CD4-positive, alpha-beta T cell treated with Interleukin-15 for 4 hours (primary cell): ENCODE measurements around the gene EFS.
"Not testable (repeated sequence)": the region's sequence is repeated elsewhere in the genome, so short reads cannot be mapped to it uniquely, and the experiment has no call there.

ENCODE experiments used
- DNase-seq: peaks from one replicate; pipeline ENCODE4 v3.0.0-alpha.2; 2020; ENCODE audit warnings: low spot score

EFS gene

DNA sequence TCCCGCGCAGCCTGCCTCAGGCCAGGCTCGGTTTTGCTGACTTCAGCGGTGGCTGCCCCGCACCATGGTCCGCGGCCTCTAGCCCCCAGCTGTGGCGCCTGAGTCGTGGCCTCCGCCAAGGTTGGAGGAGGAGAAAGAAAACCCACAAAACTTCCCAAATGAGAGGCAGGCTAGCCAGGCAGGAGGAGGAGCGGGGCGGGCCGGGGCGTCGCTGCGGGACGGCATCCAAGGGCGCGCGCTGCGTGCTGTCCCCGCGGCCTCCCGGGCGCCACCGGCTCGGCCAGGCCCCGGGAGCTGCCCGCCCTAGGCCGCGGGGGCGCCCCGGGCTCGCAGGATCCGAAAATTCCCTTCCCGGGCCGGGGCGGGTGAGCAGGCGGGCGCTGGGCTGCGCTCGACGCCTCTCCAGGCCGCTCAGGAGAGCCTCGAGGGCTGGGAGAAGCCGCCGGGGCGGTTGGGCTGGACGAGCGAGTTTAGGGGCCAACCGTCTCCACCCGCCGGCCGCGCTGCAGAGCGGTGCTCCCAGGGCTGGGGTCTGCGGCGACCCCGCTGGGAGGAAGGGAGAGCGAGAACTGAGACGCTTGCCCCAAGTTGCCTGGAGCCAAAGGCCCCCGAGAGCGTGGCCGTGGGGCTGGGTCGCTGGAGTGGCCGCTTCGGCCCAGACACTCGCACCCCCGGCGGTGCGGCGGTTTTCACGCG is at the start of gene EFS:
TSS of gene EFS (minus strand) at position 137 of the 696 bp plus-strand sequence. CDS start 147 bp downstream, outside the sequence.
- no peak for DNase-seq

DNA sequence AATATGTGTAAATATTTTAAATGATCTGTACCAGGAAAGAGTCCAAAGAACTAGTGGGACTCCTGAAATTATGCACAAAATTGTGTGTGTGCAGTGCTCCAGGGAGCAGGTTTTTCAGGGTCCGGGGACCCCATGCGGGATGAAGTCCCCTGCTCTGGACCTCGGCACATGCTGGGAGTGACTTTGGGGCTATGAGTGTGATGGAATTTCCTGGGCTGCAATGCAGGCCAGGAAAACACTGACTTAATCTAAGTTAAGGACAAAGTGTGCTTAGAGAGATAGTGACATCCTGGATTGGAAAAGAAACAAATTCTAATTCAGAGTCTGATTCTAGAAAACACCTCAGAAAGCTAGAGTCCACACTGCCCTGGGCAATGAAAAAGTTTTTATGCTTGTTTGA is 49.3 kb upstream of the EFS start:
- no peak for DNase-seq

DNA sequence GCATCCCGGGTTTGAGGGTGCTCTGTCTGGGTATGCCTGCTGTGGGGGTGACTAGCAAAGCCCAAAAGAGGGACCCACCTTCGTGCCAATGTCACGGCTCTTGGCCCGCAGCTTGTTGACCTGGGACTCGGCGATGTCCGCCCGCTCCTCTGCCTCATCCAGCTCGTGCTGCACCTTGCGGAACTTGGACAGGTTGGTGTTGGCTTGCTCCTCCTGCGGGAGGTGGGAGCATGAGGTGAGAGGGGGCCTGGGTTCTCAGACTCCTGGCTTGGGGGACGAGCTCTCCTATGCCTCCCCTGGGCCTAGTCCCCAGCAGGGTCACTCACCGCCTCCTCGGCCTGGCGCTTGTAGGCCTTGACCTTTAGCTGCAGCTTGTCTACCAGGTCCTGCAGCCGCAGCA is 48.7 kb upstream of the EFS start:
- DNase-seq, result no peak

- no peak for DNase-seq
Measured at GRCh38 chr14:23411563-23412525, 46.9 kb upstream of the EFS start.

DNA sequence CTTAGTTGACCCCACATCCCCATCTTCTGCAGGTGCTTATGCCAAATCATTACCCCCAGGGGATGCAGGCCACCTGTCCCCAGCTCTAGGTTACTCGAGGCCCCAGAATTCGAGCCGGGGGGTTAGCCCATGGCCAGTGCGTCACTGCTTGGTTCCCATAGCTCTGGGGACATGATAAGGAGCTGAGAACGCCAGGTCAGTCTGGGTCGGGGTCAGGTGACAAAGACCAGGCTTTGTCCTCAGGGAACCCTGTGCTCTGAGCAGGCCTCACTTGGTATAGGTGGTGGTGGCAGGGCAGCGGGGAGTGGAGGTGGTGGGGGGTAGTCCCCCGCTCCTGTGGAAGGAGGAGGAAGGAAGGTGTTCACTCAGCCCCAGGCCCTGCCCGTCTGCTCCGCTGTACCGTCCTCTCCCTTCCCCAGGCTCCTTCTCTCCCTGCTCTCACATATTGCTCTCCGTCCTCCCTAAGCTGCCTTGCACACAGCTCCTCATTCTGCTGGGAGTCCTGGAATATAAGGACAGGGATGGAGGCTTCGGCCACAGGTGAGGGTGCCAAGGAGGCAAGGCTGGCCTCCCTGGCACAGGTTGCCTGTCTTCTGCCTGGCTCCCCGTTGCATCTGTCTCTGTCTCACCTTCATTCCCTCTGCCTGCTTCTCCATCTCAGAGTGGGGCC is 45.1 kb upstream of the EFS start:
- no peak for DNase-seq

GRCh38 chr14:23409475-23409874 is 44.5 kb upstream of the EFS start:
- no peak for DNase-seq

DNA sequence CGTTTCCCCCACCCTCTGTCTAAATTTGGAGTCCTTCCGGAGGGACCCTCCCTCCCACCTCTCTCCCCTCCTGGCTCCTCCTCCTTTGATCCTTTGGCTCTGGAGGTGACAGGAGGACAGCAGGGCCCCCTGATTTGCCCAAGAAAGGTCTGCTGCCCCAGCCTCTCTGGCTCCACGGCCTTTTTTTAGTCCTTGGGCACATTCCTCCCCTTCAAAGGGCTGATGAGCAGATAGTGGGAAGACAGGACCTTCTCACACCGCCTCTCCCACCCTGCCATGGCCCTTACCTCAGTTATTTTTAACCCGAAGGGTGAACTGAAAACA is 43.3 kb upstream of the EFS start:
- no peak for DNase-seq

- DNase-seq, result no peak
Measured at GRCh38 chr14:23407516-23408306, 42.7 kb upstream of the EFS start, which contains the start of gene MYH6. Gene MYH6 (minus strand): TSS chr14:23408273. CDS start chr14:23407223, 1,050 bp downstream.

- DNase-seq, result no peak
Measured at GRCh38 chr14:23406725-23407355, 41.9 kb upstream of the EFS start.

GRCh38 chr14:23406244-23406643 is 41.3 kb upstream of the EFS start:
- no peak for DNase-seq

- no peak for DNase-seq
Measured at GRCh38 chr14:23405516-23406025, 40.6 kb upstream of the EFS start.

DNA sequence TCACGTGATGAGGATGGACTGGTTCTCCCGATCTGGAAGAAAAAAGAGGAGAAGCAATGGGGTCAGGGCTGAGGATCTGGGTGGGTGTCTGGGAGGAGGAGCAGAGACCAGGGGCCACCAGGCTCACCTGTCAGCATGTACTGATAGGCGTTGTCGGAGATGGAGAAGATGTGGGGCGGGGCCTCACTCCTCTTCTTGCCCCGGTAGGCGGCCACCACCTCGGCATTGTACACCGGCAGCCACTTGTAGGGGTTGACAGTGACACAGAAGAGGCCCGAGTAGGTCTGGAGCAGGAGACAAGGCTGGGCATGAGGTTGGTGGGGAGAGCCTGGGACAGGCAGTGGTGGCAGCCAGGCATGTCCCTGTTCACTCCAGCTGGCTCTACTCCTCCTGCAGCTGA is 40.1 kb upstream of the EFS start:
- no peak for DNase-seq

GRCh38 chr14:23404331-23404900 is 39.4 kb upstream of the EFS start:
- DNase-seq, result no peak

DNA sequence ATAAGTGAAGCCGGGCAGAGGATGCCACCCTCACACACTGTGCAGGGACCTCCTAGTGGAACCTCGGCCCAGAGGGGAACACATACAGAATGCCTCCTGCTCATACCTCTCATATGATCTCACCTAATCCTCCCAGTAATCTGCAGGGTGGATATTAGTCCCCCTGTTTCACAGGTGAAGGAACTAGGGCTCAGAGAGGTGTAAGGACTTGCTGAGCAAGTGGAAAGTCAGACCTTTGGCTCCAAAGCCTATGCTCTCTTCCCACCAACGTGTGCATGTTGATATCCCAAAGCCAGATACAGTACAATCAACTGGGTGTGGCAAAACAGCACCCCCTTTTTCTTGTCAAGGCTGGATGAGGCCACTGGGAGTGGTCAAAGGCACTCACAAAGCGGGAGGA is 38.9 kb upstream of the EFS start:
- DNase-seq, result no peak

- DNase-seq, result no peak
Measured at GRCh38 chr14:23403139-23403438, 38.1 kb upstream of the EFS start.

DNA sequence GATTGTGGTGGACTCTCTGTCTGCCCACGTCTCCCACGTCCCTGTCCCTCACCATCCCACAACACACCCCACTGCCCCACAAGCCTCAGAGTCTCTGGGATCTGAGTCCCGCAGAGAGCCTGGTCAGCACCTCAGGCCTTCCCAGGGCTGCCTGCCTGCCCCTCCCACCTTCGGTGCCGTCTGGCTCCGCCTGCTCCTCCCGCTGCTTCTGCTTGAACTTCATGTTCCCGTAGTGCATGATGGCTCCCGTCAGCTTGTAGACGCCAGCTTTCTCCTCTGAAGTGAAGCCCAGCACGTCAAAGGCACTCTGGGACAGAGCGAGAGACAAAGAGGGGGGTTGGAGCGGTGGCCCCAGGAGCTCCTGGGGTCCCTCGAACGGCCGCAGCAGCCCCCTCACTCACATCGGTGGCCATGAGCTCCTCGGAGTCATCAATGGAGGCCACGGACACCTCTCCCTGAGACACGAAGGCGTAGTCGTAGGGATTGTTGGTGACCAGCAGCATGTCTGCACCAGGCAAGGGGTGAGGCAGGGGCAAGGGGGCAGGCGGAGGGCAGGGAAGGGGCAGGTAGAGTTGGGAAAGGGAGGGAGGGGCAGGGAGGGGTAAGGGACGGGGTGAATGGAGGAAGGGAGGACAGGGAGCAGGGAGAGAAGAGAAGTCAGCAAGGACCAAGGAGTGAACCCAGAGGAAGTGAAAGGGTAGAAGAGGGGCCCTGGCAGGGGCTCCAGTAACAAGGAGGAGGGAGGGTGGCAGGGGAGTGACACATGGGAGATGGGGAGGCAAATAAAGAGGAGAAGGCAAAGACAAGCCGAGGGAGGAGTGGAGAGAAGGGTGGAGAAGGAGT is 37.5 kb upstream of the EFS start:
- DNase-seq, result no peak

DNA sequence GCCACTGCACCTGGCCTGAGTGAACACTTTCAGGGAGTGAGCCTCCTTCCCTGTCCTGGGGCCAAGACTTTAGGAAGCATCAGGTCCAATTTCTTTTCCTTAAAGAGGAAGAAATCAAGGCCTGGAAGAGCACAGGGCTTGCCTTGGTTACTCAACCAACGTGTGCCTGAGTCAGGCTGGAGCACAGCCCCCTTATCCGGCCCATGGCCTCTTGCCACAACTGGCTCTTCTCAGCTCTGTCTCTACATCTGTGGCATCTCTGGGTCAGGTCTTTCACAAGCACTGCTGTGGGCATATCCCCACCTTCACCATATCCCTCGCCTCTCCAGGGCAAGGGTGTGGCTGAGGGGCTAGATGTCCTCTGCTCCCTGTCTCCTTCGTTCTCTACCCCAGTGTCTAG is 36.3 kb upstream of the EFS start:
- DNase-seq, result no peak

GRCh38 chr14:23400496-23401149 is 35.7 kb upstream of the EFS start:
- not testable (repeated sequence) for DNase-seq

DNA sequence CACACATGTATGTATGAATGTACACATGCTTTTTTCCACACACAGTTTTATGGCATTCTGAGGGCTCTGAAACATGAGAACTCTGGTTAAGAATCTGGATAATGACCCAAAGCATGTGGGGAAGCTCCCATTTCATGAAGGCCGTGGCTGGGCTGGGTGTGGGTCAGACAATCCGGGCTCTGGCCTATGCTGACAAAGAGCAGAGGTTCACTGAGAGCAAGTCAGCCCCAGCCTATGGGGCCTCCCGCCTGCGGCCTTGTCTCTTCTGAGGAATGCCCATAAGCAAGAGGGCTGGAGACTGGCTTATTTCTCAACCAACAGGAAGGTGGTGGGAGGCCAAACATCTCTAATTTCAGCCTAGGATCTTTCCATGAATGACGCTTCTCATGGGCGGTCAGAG is 34.6 kb upstream of the EFS start:
- DNase-seq, result no peak

- DNase-seq, result no peak
Measured at GRCh38 chr14:23399136-23399535, 34.2 kb upstream of the EFS start.
